SH-SY5Y (cell line): ENCODE results near the gene CAMK2D.

ENCODE experiments used
- GATA2 ChIP-seq: IDR thresholded peaks from 2 replicates; pipeline ENCODE4 v1.6.1; 2011; ENCODE audit warnings: mild to moderate bottlenecking, low read depth, low read length
- GATA3 ChIP-seq: IDR thresholded peaks from 2 replicates; pipeline ENCODE4 v1.6.1; 2011; ENCODE audit warnings: low read depth, mild to moderate bottlenecking, low read length, moderate library complexity

DNA sequence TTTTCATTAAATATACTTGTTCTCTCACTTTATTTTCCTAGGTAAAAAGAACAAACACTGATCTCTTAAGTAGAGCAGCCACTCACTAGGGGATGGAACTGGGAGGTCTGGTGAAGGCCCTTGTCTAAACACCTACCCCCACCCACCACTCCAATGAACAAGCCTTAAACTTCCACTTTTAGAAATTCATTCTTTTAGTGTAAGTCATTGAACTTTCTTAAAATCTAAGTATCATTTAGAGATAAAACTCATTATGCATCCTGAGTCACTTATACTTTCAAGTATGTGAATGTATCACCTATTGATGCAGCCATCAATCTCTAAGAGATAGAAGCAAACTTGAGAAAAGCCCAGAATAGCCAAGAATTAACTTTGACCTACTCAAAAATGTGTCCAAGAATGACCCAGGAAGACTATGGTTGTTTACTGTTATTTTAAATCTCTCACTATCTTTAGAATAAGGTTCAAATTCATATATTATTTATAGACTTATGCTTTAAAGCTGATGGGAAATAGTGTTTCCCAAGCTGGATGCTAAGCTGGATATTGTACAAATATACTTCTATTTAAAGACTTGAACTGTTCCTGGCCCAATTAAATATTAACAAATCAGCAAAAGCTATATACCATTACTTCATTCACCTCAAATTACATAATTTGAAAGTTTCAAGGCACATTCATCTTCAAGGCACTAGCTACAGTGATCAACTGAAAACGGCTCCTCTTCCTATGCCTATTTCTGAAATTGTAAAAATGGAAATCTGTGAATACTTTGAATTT lies 49.5 kb downstream of the CAMK2D start:
- TF ChIP-seq GATA2 = no peak
- TF ChIP-seq GATA3 = no peak
